Prostate gland (tissue), 2 donors: Measurements from ENCODE around the gene SULT2A1. TPM values are rescaled to one million over a fixed set of nuclear protein-coding genes. Genes with fewer than 3 reads are reported as not detected.

Source experiments
- DNase-seq: peaks from one replicate; pipeline ENCODE4 v3.0.0-alpha.2; 2019; ENCODE audit warnings: low spot score
- H3K27ac ChIP-seq, 2 donors: fragments of 200-600 bp; sonication (generic); 2 replicates each; pipeline ENCODE4 v1.5.1; 2017 to 2019
- H3K27me3 ChIP-seq: fragments of 200-600 bp; sonication (generic); replicated peaks from 2 replicates; pipeline ENCODE4 v1.5.1; 2019; ENCODE audit not compliant: insufficient read depth
- H3K36me3 ChIP-seq, 2 donors: fragments of 200-600 bp; sonication (generic); 1 replicate in 1 of 2; 2 replicates in 1 of 2; pipeline versions ENCODE4 v1.5.1 to v1.8.1; 2017 to 2019
- H3K4me1 ChIP-seq: fragments of 200-600 bp; sonication (generic); replicated peaks from 2 replicates; pipeline ENCODE4 v1.5.1; 2019
- H3K4me3 ChIP-seq, 2 donors: fragments of 200-600 bp; sonication (generic); 2 replicates each; pipeline ENCODE4 v1.5.1; 2017 to 2019
- H3K9me3 ChIP-seq: fragments of 200-600 bp; sonication (generic); 2 replicates; pipeline ENCODE4 v1.5.1; 2017
- CTCF ChIP-seq, 4 experiments: fragments of 200-600 bp in 2 of 4; fragments of 450-650 bp in 2 of 4; sonication (generic) in 2 of 4; IDR thresholded peaks; 1 replicate in 3 of 4; 2 replicates in 1 of 4; pipeline ENCODE4 v1.5.1; 2016 to 2019; ENCODE audit warnings: antibody characterized with exemption in 4 of 4, mild to moderate bottlenecking in 2 of 4, moderate library complexity in 2 of 4
- POLR2A ChIP-seq: fragments of 450-650 bp; IDR thresholded peaks from one replicate; pipeline ENCODE4 v1.6.1; 2016; ENCODE audit warnings: antibody characterized with exemption, mild to moderate bottlenecking
- POLR2AphosphoS5 ChIP-seq: sonication (generic); formaldehyde crosslinking; IDR thresholded peaks from one replicate; pipeline ENCODE4 v1.6.1; 2017; ENCODE audit warnings: antibody characterized with exemption
- WGBS: methylation state at CpG from one replicate; pipeline ENCODE4 v1.1.5; 2018; 5-methylcytosine and 5-hydroxymethylcytosine counted together
- intact Hi-C: fragments of 100-400 bp; cut with DNase I; formaldehyde crosslinking; loops from one replicate; pipeline ENCODE4 v1.14.2; 2022
- total RNA-seq, 2 donors: library from RNA; depleted of rRNA; stranded (reverse); fragments of >200 nt; gene quantifications; one replicate each; pipeline ENCODE4 v1.1.0, GENCODE V29; 2016

SULT2A1 gene
- total RNA-seq, 2 donors from 2014 or later, result not detected

- intact Hi-C loops, result no loop called here
- Histone ChIP-seq H3K4me3 (no peak overlapping the region), H3K27ac (no peak overlapping the region), H3K27me3 (no peaks in the 10 kb centered on the region), H3K9me3 (no peaks in the 10 kb centered on the region), H3K4me1 (no peaks in the 10 kb centered on the region), H3K36me3 (no peaks in the 10 kb centered on the region)
- no peak for TF ChIP-seq CTCF (IDR thresholded peaks at IDR 0.05)
- TF ChIP-seq POLR2A, result no peak
- WGBS, result 50% methylated on average over 7 of the region's 7 CpGs
- DNase-seq, result no peak
Observed at GRCh38 chr19:47891923-47892666, 6.0 kb upstream of the SULT2A1 start.

GRCh38 chr19:47891622-47891922 is 5.5 kb upstream of the SULT2A1 start:
- TF ChIP-seq POLR2A, result no peak
- TF ChIP-seq CTCF (IDR thresholded peaks at IDR 0.05), result no peak
- TF ChIP-seq POLR2AphosphoS5, result no peak
- H3K9me3 ChIP-seq, result no peaks in the 10 kb centered on the region
- H3K4me3 ChIP-seq, result no peak overlapping the region
- no peaks in the 10 kb centered on the region for H3K27me3 ChIP-seq
- intact Hi-C loops, result no loop called here
- H3K36me3 ChIP-seq, result no peaks in the 10 kb centered on the region
- H3K27ac ChIP-seq, result no peak overlapping the region
- WGBS, result 31% methylated on average over 2 of the region's 2 CpGs
- H3K4me1 ChIP-seq, result no peaks in the 10 kb centered on the region
- no peak for DNase-seq

- no peak for DNase-seq
- Histone ChIP-seq H3K4me1 (no peaks in the 10 kb centered on the region), H3K9me3 (no peaks in the 10 kb centered on the region), H3K27me3 (no peaks in the 10 kb centered on the region), H3K27ac (no peak overlapping the region), H3K36me3 (no peaks in the 10 kb centered on the region), H3K4me3 (no peak overlapping the region)
- TF ChIP-seq POLR2A (no peak), CTCF (IDR thresholded peaks at IDR 0.05) (no peak), POLR2AphosphoS5 (no peak)
- intact Hi-C loops, result no loop called here
- 65% methylated on average over 7 of the region's 7 CpGs for WGBS
Observed at GRCh38 chr19:47890865-47891621, 4.9 kb upstream of the SULT2A1 start.

GRCh38 chr19:47885067-47885463 is 1.1 kb downstream of the SULT2A1 start:
- DNase-seq, result no peak
- intact Hi-C loops, result no loop called here
- Histone ChIP-seq H3K4me3 (no peak overlapping the region), H3K9me3 (no peaks in the 10 kb centered on the region), H3K36me3 (no peaks in the 10 kb centered on the region), H3K4me1 (no peaks in the 10 kb centered on the region), H3K27me3 (no peaks in the 10 kb centered on the region), H3K27ac (no peak overlapping the region)
- no peak for TF ChIP-seq POLR2AphosphoS5
- no peak for TF ChIP-seq CTCF (IDR thresholded peaks at IDR 0.05)
- no peak for TF ChIP-seq POLR2A
- 80% methylated on average over 5 of the region's 5 CpGs for WGBS

- 73% methylated on average over 3 of the region's 3 CpGs for WGBS
Observed at GRCh38 chr19:47882890-47883289, 3.2 kb downstream of the SULT2A1 start.

More at GRCh38 chr19:47882890-47883289, 3.2 kb downstream of the SULT2A1 start:
- Histone ChIP-seq H3K27me3 (no peaks in the 10 kb centered on the region), H3K4me3 (no peak overlapping the region), H3K36me3 (no peaks in the 10 kb centered on the region), H3K9me3 (no peaks in the 10 kb centered on the region), H3K27ac (no peak overlapping the region), H3K4me1 (no peaks in the 10 kb centered on the region)
- DNase-seq, result no peak
- TF ChIP-seq POLR2AphosphoS5 (no peak), CTCF (IDR thresholded peaks at IDR 0.05) (no peak), POLR2A (no peak)
- intact Hi-C loops, result no loop called here
